ENCODE data around the gene LAMC3. TPM values are rescaled to one million over a fixed set of nuclear protein-coding genes. Genes with fewer than 3 reads are reported as not detected.

The LAMC3 gene
- total and polyA plus RNA-seq, 2 donors from 2014 or later, result 13.4 to 13.8 TPM

GRCh38 chr9:131068076-131068816, 59.3 kb downstream of the LAMC3 start:
- H3K9me3 ChIP-seq (ENCODE audit: control insufficient read depth in 2 of 3, insufficient read depth in 1 of 3, low read length in 3 of 3), result no peaks in the 10 kb centered on the region
- H3K27me3 ChIP-seq (ENCODE audit: control insufficient read depth, insufficient read depth, low read length), result no peaks in the 10 kb centered on the region
- DNase-seq (no peak), FAIRE-seq (no peak)
- H3K36me3 ChIP-seq (ENCODE audit: control insufficient read depth in 2 of 3, insufficient read depth in 3 of 3, low read length in 3 of 3), result no peaks in the 10 kb centered on the region
- no peak overlapping the region for H3K9ac ChIP-seq (ENCODE audit: low read length in 3 of 3)
- H3K4me3 ChIP-seq (ENCODE audit: low read length in 3 of 3), result no peak overlapping the region
- intact Hi-C loops (cut with DNase I), result no loop called here
- H3K27ac ChIP-seq (ENCODE audit: low read depth in 2 of 2, low read length in 2 of 2), result peak overlapping the region in 1 of 2 donors; percentile 43
- H3K4me1 ChIP-seq (ENCODE audit: control insufficient read depth in 2 of 3, insufficient read depth in 2 of 3, low read depth in 1 of 3, low read length in 3 of 3), result peaks cover 0 to 7% (median 4%) of the 10 kb centered on the region in 3 donors
- no peak for TF ChIP-seq CTCF (IDR thresholded peaks at IDR 0.05; ENCODE audit: borderline replicate concordance, extremely low read depth, insufficient read depth)

- DNase-seq, result no peak
- no peak overlapping the region for H3K4me3 ChIP-seq (ENCODE audit: low read length in 3 of 3)
- intact Hi-C loops (cut with DNase I), result no loop called here
- no peaks in the 10 kb centered on the region for H3K27me3 ChIP-seq (ENCODE audit: control insufficient read depth, insufficient read depth, low read length)
- no peaks in the 10 kb centered on the region for H3K9me3 ChIP-seq (ENCODE audit: control insufficient read depth in 2 of 3, insufficient read depth in 1 of 3, low read length in 3 of 3)
- H3K4me1 ChIP-seq (ENCODE audit: control insufficient read depth in 2 of 3, insufficient read depth in 2 of 3, low read depth in 1 of 3, low read length in 3 of 3), result peaks cover 0 to 7% (median 4%) of the 10 kb centered on the region in 3 donors
- no peak for TF ChIP-seq CTCF (IDR thresholded peaks at IDR 0.05; ENCODE audit: borderline replicate concordance, extremely low read depth, insufficient read depth)
- no peak overlapping the region for H3K9ac ChIP-seq (ENCODE audit: low read length in 3 of 3)
- no peak overlapping the region for H3K27ac ChIP-seq (ENCODE audit: low read depth in 2 of 2, low read length in 2 of 2)
- no peaks in the 10 kb centered on the region for H3K36me3 ChIP-seq (ENCODE audit: control insufficient read depth in 2 of 3, insufficient read depth in 3 of 3, low read length in 3 of 3)
- no peak for FAIRE-seq
Observed at GRCh38 chr9:131069699-131070098, 60.7 kb downstream of the LAMC3 start.

- Histone ChIP-seq H3K4me3 (ENCODE audit: low read length in 3 of 3) (no peak overlapping the region), H3K27me3 (ENCODE audit: control insufficient read depth, insufficient read depth, low read length) (no peaks in the 10 kb centered on the region), H3K4me1 (ENCODE audit: control insufficient read depth in 2 of 3, insufficient read depth in 2 of 3, low read depth in 1 of 3, low read length in 3 of 3) (peaks cover 0 to 7% (median 4%) of the 10 kb centered on the region in 3 donors), H3K36me3 (ENCODE audit: control insufficient read depth in 2 of 3, insufficient read depth in 3 of 3, low read length in 3 of 3) (no peaks in the 10 kb centered on the region), H3K9ac (ENCODE audit: low read length in 3 of 3) (no peak overlapping the region), H3K27ac (ENCODE audit: low read depth in 2 of 2, low read length in 2 of 2) (no peak overlapping the region), H3K9me3 (ENCODE audit: control insufficient read depth in 2 of 3, insufficient read depth in 1 of 3, low read length in 3 of 3) (no peaks in the 10 kb centered on the region)
- DNase-seq (peak in 1 of 5 donors; percentile 61), FAIRE-seq (no peak)
- no peak for TF ChIP-seq CTCF (IDR thresholded peaks at IDR 0.05; ENCODE audit: borderline replicate concordance, extremely low read depth, insufficient read depth)
- intact Hi-C loops (cut with DNase I), result no loop called here
Observed at GRCh38 chr9:131072107-131072870, 63.3 kb downstream of the LAMC3 start.

All from kidney (tissue), 14 donors.